RPMI8226 (cell line): ENCODE measurements around the gene LARP6.
"Not testable (repeated sequence)": the region's sequence is repeated elsewhere in the genome, so short reads cannot be mapped to it uniquely, and the experiment has no call there.

Source experiments
- DNase-seq: peaks from one replicate; pipeline ENCODE4 v3.0.0-alpha.2; 2015

The LARP6 gene

DNA sequence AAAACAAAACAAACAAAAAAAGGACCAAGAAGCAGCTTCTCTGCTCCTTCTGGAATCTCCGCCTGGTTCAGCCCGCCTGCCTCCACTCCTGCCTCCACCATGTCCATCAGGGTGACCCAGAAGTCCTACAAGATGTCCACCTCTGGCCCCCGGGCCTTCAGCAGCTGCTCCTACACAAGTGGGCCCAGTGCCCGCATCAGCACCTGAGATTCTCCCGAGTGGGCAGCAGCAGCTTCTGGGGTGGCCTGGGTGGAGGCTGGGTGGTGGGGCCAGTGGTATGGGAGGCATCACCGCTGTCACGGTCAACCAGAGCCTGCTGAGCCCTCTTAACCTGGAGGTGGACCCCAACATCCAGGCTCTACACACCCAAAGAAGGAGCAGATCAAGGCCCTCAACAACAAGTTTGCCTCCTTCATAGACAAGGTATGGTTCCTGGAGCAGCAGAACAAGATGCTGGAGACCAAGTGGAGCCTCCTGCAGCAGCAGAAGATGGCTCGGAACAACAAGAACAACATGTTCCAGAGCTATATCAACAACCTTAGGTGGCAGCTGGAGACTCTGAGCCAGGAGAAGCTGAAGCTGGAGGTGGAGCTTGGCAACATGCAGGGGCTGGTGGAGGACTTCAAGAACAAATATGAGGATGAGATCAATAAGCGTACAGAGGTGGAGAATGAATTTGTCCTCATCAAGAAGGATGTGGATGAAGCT, 4.8 kb upstream of the LARP6 start:
- DNase-seq = not testable (repeated sequence)

GRCh38 chr15:70857562-70858285, 3.8 kb upstream of the LARP6 start:
- no peak for DNase-seq

- no peak for DNase-seq
Measured at GRCh38 chr15:70856884-70857561, 3.1 kb upstream of the LARP6 start.

DNA sequence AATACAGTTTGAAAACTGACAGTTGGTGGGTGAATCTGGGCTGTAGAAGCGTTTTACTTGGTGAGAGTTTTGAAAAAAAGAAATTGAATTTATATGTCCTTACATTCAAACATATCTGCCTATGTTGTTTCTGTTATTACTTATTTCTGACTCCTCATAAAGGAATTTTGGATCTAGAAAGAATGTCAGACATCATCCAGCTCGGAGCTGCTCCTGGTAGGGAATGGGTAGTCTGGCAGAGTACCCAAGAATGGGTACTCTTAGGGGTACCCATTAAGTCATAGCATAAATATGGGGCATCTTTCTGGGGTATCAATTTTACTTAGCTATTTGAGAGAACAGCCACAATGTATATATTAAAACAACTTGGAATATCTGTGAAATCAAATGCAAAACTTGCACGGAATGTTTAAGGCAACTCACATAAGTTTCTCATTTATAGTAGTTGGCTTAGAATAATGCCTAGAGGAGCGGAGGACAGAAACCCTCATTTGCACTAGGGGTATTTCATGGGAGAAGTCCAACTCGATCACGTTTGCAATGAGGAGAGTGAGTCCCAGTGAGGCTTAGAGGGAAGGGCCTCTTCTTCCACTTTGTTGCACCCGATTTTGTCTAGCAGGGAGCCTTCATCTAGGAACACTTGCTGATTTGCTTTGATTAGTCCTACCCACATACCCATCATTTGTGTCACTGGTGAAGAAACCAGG, 2.4 kb upstream of the LARP6 start:
- no peak for DNase-seq

- DNase-seq = peak; percentile 72
Measured at GRCh38 chr15:70855764-70856163, 1.8 kb upstream of the LARP6 start.

GRCh38 chr15:70854666-70854976, 664 bp upstream of the LARP6 start:
- no peak for DNase-seq

GRCh38 chr15:70853318-70853972, 512 bp downstream of the LARP6 start:
- DNase-seq = no peak

DNA sequence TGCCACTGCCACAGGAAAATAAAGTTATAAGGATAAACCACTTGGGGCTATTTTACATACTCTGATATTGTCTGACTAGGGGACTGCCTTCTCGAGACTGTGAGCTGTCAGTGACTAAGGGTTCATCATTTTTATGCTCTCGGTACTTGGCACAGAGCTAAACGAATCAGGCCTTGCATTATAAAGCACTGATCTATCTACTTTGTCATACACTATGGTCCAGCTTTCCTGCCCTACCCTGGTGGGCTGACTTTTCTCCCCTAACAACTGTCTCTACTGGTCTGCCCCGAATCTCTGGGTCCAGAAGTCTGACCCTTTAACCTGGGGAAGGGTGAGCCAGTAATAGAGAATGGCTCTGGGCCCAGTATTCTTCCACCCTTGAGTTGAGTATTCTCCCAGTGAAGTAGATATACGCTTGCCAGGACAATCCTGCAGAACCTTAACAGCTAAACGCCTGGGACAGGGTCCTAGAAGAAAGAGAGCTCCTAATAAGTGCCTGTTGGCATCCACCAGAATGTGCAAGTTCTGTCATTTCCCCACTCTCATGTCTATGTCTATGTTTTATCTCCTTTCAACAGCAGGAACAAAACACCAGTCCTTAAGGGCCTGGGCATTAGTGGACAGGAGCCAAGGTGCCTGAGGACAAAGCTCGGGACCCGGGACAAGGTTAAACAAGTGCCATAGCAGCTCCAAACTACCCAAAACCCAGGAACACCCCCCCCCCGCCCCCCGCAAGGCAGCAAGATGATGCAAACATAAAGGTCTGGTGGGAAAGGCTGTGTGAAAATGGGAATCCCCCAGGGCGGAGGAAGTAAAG, 1.2 kb downstream of the LARP6 start:
- DNase-seq = no peak

- DNase-seq = no peak
Measured at GRCh38 chr15:70851889-70852288, 2.1 kb downstream of the LARP6 start.

DNA sequence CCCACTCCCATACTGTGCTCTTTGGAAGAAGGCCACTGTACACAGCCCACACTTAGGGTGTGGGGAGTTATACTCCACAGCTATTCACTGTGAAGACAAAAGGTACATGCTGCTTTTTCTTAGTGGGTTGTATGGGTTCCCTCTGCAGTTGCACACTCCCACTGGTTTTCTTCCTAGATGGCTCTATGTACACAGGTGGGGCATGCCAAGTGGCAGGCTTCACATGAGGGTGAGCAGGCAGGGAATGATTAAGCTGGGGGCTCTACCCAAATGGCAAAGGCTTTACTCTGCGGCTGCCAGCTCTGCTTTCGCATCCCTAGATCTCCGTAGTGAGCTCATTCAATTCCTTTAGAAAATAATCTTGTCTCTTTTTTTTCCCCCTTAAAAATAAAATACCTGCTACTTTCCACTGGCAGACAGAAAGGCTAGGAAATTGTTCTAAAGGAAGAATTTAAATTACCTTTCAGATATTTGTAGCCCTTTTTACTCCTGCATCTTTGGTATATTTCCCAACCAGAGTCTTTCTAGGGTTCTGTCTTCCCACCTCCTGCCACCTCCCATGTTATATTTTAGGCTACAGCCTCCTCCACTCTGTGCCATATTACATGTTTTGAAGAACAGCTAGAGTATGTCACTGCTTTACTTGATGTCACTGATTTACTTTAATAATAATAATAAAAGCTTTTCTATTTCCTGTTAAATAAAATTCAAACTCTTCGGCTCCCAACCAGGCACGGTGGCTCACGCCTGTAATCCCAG, 8.2 kb downstream of the LARP6 start:
- DNase-seq = no peak

DNA sequence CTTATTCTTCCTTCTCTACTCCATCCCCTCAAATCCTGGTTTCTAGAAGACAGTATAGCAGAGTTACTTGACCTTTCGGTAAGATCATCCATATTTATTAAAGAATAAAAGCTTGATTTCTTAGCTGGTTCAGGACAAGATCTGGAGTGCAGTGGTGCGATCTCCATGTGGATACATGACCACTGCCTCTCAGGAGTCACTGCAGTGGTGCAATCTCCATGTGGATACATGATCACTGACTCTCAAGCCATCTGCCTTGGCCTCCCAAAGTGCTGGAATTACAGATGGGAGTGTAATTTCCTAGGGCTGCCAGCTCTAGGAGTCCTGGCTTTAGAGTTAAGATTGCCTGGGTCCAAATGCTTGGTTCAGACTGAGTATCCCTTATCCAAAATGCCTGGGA, 16.5 kb downstream of the LARP6 start:
- DNase-seq = no peak

- DNase-seq = no peak
Measured at GRCh38 chr15:70835841-70836240, 18.1 kb downstream of the LARP6 start.

DNA sequence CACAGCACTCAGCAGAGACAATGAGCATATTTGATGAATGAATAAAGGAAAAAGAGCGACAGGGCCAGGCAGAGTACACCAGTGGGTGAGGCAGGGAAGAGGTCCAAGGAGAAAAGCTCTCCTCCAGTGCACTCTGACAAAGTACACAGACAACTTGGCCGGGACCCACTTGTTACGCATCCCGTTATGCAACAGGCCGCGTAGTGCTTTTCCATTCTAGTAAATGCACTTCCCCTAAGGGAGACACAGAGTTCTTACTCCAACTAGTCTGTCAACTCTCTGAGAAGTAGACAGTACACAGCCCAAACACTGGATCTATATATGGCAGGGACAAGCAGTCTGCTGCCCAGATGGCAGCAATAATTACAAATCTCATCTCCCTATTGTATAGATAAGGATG, 18.5 kb downstream of the LARP6 start:
- no peak for DNase-seq

- no peak for DNase-seq
Measured at GRCh38 chr15:70834999-70835398, 19.0 kb downstream of the LARP6 start.

GRCh38 chr15:70833861-70834765, 19.8 kb downstream of the LARP6 start:
- no peak for DNase-seq

DNA sequence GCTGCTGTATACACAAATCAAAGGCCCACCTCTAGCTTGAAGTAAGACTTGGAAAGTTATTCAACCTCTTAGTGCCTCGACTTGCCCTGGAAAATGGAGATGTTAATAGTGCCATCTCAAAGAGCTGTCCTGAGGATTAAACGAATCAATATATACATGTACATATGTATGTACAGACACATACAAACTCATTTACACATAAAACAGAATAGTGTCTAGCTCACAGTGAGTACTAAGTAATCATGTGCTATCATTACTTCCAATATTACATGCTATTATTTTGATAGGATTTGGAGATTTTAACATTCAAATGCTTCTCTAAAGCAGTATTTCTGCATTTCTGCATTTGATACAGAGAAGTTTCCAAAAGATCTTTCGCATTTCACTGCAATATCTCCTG, 20.5 kb downstream of the LARP6 start:
- DNase-seq = no peak

GRCh38 chr15:70832176-70832575, 21.8 kb downstream of the LARP6 start:
- DNase-seq = no peak

DNA sequence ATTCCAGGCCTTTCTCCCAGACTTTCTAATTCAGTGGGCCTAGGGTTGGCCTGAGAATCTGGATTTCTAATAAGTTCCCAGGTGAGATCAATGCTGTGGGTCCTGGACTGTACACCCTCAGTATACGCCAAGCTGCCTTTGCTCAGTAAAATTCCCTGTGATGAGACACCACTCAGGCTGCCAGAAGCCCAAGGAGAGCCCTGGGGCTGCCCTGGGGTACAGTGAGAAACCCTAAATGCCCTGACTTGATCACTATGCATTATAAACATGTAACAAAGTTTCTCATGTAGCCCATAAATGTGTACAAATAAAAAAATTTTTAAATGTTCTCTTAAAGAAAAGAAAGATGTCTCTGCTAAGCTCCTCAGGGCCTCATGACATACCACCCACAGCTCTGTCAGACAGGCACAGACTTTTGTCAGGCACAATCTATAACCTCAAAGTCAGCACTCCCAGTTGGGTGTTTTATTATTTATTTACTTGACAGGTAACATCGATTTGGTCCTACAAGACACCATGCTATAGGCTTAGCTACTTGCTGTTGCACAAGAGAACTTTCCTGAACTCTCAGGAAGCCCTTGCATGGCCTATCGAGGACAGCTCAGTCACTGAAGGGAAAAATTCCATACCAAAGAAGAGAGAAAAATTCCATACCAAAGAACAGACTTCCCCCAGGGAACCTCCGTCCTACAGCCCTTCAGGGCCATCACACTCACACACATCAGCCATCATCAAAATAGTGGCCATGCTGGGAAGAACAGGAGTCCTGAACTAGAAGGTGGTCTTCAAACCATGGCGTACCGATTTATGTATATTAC, 22.7 kb downstream of the LARP6 start:
- DNase-seq = no peak

DNA sequence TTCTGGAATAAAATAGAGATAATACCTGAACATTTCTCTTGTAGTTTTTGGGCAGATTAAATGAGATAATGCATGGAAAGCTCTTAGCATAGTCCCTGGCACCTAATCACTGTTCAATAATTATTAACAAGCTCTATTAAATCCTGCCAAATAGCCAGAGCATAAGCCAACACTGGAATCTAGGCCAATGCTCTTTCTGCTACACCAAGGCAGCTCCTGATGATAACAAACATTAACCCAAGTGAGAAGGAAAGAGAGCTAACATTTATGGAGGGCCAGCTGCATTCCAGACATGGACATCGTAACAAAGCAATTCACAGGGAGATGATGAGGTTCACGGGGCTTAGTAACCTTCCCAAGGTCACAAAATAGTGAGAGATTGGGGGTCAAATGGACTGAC, 23.3 kb downstream of the LARP6 start:
- no peak for DNase-seq
